Inferior parietal cortex (tissue), 1 donor: Measurements from ENCODE around the gene GRPR.

ENCODE experiments used
- DNase-seq: peaks from one replicate; pipeline ENCODE4 v3.0.0-alpha.2; 2016; ENCODE audit errors: extremely low spot score

GRPR gene

GRCh38 chrX:16123222-16123786, at the start of gene GRPR:
TSS of gene GRPR (plus strand) at chrX:16123565. CDS start at chrX:16123954, 389 bp downstream.
- peak; percentile 71 for DNase-seq

GRCh38 chrX:16075087-16075486, 48.3 kb upstream of the GRPR start:
- no peak for DNase-seq

- no peak for DNase-seq
Observed at GRCh38 chrX:16076834-16077233, 46.5 kb upstream of the GRPR start.

- DNase-seq, result no peak
Observed at GRCh38 chrX:16077811-16078210, 45.6 kb upstream of the GRPR start.

DNA sequence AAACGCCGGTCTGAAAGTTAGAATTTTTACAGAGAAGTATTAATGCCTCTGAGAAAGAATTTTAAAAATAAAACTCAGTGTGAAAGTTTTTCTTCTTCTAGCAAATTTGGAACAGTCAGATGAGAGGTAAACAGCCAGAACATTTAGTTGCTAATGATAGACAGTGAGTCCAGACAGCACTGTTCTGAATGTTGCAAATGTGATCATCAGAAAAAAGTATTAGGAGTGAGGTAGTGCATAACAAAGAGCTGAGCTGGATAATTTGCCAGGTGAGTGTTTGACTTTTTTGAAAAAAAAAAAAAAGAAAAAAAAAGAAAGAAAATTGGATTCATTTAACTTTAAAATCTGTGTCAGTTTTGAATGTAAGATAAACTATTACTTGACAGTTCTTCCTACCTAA, 42.0 kb upstream of the GRPR start:
- no peak for DNase-seq

DNA sequence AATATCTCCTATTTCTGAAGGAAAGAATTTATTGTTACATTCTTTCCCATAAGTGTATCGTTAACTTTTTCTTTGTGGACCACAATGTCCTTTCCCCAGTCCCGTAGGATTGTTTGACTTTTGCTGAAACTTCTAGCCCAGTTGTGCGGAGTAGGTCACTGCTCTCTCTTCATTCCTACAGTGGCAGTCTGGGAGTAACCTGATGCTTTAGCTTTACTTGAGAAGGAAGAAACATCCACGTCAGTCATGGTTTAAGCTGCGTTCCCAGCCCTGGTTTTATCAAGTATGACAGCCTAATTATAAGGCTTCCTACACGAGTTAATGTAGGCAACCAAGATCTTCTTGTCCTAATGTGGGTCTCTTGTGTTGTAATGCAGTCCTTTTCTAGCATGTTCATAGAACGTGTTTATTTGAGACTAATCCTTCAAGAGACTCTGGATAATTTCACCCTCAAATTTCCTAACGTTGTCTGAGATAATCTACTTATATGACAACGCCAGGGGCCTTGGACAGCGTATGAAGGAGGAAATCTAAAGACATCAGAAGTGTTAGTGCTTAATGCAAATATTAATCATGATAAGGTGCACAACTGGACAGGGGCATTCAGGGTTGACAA, 40.8 kb upstream of the GRPR start:
- no peak for DNase-seq

DNA sequence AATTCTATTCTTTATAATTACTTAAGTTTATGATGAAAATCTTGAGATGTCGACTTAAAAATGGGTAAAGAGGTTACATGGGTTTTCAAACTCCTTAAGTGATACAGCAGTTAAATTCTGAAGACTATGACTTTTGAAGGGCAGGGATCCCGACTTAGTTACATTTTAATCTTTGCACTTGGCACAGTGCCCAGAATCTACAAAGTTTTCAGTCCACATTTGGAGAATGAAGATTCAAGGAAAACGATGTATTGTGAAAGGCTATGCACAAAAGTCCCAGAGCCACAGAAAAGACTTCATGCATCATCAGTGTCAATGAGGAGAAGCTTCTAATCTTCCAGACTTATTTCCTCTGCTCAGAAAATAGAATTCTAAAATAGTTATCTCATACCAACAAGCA, 36.3 kb upstream of the GRPR start:
- DNase-seq, result no peak

GRCh38 chrX:16089086-16089485, 34.3 kb upstream of the GRPR start:
- DNase-seq, result no peak

- DNase-seq, result no peak
Observed at GRCh38 chrX:16096141-16096540, 27.2 kb upstream of the GRPR start.

- DNase-seq, result no peak
Observed at GRCh38 chrX:16100673-16101072, 22.7 kb upstream of the GRPR start.

DNA sequence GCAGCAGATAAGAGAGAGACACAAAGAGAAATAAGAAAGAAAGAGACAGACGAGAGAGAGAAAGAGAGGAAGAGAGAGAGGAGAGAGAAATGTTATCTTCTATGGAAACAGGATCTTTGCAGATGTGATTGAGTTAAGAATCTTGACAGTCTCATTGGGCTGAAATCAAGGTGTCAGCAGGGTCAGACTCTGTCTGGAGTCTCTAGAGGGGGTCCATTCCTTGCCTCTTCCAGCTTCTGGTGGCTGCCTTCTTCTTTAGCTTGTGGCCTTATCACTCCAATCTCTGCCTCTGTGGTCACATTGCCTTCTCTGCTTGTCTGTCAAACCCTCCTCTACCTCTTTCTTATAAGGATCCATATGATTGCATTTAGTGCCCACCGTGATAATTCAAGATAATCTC, 21.8 kb upstream of the GRPR start:
- no peak for DNase-seq

- DNase-seq, result no peak
Observed at GRCh38 chrX:16103625-16104024, 19.7 kb upstream of the GRPR start.

DNA sequence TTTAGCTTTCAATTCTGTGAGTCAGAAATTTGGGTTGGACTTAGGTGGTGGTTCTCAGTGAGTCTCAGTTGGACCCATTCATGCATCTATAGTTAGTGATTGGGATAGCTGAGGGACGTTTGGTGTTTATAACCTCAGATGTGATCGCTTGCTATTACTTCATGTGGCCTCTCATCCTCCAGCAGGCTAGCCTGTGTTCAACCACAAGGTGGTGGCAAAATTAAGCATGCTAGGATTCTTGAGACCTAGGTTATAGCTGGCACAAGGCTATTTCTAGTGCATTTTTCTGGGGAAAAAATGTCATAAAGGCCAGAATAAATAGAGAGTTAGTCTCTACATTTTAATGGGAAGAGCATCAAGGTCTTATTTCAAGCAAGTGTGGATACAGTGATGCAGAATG, 10.9 kb upstream of the GRPR start:
- no peak for DNase-seq

DNA sequence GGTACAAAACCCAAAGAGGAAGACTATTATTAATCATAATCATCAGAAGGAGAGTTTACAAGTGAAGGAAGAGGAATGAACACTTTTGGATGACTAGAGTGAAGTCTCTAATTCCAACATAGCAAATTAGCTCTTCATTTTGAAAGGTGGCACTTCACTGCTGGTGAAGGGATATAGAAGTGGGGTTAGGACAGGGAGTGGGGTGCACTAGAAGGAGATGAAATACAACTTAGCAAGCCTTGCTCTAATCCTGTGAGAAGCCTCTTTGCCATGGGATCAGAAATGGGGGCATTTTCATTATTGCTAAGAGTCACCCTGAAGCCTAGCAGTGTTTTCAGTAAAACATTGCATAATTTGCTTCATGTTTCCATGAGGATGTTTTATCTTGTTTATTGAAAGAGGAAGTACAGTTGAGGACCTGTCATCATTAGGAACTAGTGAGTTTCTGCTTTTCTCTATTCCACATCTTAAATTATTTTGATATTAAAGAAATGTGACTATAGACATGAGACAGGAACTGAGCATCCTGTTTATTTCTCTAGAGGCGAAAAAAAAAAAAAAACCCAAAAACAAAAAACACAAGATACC, 9.3 kb upstream of the GRPR start:
- DNase-seq, result no peak

GRCh38 chrX:16114611-16115010, 8.8 kb upstream of the GRPR start:
- no peak for DNase-seq

- no peak for DNase-seq
Observed at GRCh38 chrX:16119353-16120220, 3.8 kb upstream of the GRPR start.

GRCh38 chrX:16120431-16120830, 2.9 kb upstream of the GRPR start:
- no peak for DNase-seq

DNA sequence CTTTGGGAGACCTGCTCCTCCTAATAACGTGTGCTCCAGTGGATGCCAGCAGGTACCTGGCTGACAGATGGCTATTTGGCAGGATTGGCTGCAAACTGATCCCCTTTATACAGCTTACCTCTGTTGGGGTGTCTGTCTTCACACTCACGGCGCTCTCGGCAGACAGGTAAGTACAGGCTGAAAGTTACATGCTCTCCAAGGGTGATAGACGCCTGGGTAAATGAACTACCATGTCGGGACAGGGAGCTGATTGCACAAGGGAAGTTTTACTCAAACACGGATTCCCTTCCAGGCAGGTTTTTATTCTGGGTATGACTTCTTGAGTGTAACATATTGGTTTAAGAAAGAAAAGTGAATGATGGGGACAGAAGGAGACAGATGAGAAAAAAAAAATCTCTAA, 836 bp downstream of the GRPR start:
- no peak for DNase-seq

- no peak for DNase-seq
Observed at GRCh38 chrX:16125520-16126149, 2.3 kb downstream of the GRPR start.

DNA sequence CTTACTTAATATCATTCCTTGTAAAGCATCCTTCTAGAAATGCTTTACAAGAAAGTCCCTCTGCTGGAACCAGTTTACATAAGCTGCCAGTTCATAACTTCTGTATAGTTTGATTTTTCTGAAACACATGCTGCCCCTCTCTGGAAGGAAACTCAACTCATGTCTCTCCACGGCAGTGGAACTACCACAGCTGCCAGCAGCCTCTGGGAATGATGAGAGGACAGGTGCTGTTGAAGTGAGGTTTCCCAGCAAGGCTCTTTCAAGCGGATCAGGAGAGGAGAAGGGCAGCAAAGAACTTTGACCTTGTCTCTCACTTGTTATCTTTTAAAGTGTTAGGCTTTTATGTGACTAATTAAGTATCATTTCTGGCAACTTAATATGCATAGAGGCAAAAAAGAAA, 7.3 kb downstream of the GRPR start:
- DNase-seq, result no peak

GRCh38 chrX:16134936-16135335, 11.6 kb downstream of the GRPR start:
- DNase-seq, result no peak

DNA sequence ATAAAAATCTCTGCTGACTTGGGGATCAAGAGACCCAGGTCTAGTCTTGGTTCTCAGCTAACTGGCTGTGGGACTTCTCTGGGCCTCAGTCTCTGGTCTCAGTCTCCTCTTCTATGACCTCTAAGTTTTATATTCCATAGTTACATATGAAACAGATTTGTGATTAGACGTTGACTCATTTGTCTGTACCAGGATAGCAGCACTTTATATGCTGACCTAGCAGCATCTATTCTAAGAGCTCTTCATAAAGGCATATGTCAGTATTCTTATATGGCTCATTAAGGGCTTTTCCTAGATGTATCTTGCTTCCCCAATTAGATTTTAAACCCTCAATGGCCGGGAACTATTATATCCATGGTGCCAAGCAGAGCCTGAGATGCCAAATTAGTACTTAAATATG, 12.7 kb downstream of the GRPR start:
- no peak for DNase-seq
